Prostate gland (tissue), 2 donors: ENCODE results near the gene NBAS. TPM values are rescaled to one million over a fixed set of nuclear protein-coding genes. Genes with fewer than 3 reads are reported as not detected.
A peak's percentile ranks its signal among the peaks of the same experiment; 100 is the strongest.

Source experiments
- DNase-seq: peaks from one replicate; pipeline ENCODE4 v3.0.0-alpha.2; 2019; ENCODE audit warnings: low spot score
- H3K27ac ChIP-seq, 2 donors: fragments of 200-600 bp; sonication (generic); 2 replicates each; pipeline ENCODE4 v1.5.1; 2017 to 2019
- H3K27me3 ChIP-seq: fragments of 200-600 bp; sonication (generic); replicated peaks from 2 replicates; pipeline ENCODE4 v1.5.1; 2019; ENCODE audit not compliant: insufficient read depth
- H3K36me3 ChIP-seq, 2 donors: fragments of 200-600 bp; sonication (generic); 1 replicate in 1 of 2; 2 replicates in 1 of 2; pipeline versions ENCODE4 v1.5.1 to v1.8.1; 2017 to 2019
- H3K4me1 ChIP-seq: fragments of 200-600 bp; sonication (generic); replicated peaks from 2 replicates; pipeline ENCODE4 v1.5.1; 2019
- H3K4me3 ChIP-seq, 2 donors: fragments of 200-600 bp; sonication (generic); 2 replicates each; pipeline ENCODE4 v1.5.1; 2017 to 2019
- H3K9me3 ChIP-seq: fragments of 200-600 bp; sonication (generic); 2 replicates; pipeline ENCODE4 v1.5.1; 2017
- POLR2A ChIP-seq: fragments of 450-650 bp; IDR thresholded peaks from one replicate; pipeline ENCODE4 v1.6.1; 2016; ENCODE audit warnings: antibody characterized with exemption, mild to moderate bottlenecking
- POLR2AphosphoS5 ChIP-seq: sonication (generic); formaldehyde crosslinking; IDR thresholded peaks from one replicate; pipeline ENCODE4 v1.6.1; 2017; ENCODE audit warnings: antibody characterized with exemption
- WGBS: methylation state at CpG from one replicate; pipeline ENCODE4 v1.1.5; 2018; 5-methylcytosine and 5-hydroxymethylcytosine counted together
- intact Hi-C: fragments of 100-400 bp; cut with DNase I; formaldehyde crosslinking; loops from one replicate; pipeline ENCODE4 v1.14.2; 2022
- total RNA-seq, 2 donors: library from RNA; depleted of rRNA; stranded (reverse); fragments of >200 nt; gene quantifications; one replicate each; pipeline ENCODE4 v1.1.0, GENCODE V29; 2016
- TF ChIP-seq, protein P1 (sequence below), 4 experiments: fragments of 200-600 bp in 2 of 4; fragments of 450-650 bp in 2 of 4; sonication (generic) in 2 of 4; IDR thresholded peaks; 1 replicate in 3 of 4; 2 replicates in 1 of 4; pipeline ENCODE4 v1.5.1; 2016 to 2019; ENCODE audit warnings: antibody characterized with exemption in 4 of 4, mild to moderate bottlenecking in 2 of 4, moderate library complexity in 2 of 4

Gene NBAS
- total RNA-seq, 2 donors from 2014 or later: 34.8 to 55.0 TPM

DNA sequence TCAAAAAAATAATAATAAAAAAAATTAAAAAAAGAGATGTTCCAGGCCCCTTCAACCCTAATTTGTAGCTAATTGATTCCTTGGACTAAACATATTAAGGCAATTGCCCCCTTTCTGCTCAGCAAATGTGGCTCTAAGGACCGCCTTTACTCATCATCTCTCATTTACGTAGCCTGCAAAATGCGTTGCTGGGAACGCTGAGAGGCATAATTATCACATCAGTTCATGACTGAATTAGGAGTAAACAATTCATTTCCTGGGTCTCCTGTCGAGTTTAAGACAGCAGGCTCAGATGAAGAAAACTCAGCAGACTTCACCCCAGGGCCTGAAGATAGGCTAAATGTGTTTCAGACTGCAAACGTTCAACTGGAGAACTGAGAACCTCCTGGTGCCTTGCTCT is 413.5 kb downstream of the NBAS start:
- Histone ChIP-seq H3K9me3 (no peaks in the 10 kb centered on the region), H3K27ac (no peak overlapping the region), H3K27me3 (no peaks in the 10 kb centered on the region), H3K4me3 (no peak overlapping the region), H3K4me1 (no peaks in the 10 kb centered on the region), H3K36me3 (no peaks in the 10 kb centered on the region)
- TF ChIP-seq, protein P1, sequence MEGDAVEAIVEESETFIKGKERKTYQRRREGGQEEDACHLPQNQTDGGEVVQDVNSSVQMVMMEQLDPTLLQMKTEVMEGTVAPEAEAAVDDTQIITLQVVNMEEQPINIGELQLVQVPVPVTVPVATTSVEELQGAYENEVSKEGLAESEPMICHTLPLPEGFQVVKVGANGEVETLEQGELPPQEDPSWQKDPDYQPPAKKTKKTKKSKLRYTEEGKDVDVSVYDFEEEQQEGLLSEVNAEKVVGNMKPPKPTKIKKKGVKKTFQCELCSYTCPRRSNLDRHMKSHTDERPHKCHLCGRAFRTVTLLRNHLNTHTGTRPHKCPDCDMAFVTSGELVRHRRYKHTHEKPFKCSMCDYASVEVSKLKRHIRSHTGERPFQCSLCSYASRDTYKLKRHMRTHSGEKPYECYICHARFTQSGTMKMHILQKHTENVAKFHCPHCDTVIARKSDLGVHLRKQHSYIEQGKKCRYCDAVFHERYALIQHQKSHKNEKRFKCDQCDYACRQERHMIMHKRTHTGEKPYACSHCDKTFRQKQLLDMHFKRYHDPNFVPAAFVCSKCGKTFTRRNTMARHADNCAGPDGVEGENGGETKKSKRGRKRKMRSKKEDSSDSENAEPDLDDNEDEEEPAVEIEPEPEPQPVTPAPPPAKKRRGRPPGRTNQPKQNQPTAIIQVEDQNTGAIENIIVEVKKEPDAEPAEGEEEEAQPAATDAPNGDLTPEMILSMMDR (IDR thresholded peaks at IDR 0.05): no peak
- no peak for DNase-seq
- intact Hi-C loops: no loop called here
- WGBS: 80% methylated on average over 6 of the region's 6 CpGs

DNA sequence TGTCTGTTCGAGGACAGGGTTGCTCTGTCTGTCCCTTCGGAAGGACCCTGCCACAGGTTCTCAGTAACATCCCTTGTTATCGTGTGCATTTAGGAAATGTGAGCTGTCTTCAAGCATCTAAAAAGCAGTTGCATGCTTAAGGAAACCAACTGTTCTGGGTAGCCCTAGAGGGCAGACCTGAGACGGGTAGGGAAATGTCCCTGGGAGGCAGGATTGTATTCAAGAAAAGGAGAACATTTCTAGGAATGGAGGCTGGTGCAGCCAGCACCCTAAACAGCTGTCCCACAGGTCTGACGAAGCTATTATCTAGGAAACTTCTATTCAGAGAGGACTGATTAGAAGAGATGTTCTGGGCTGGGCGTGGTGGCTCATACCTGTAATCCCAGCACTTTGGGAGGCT is 414.2 kb downstream of the NBAS start:
- Histone ChIP-seq H3K4me3 (no peak overlapping the region), H3K36me3 (no peaks in the 10 kb centered on the region), H3K4me1 (no peaks in the 10 kb centered on the region), H3K27me3 (no peaks in the 10 kb centered on the region), H3K27ac (no peak overlapping the region), H3K9me3 (no peaks in the 10 kb centered on the region)
- WGBS: 96% methylated on average over 6 of the region's 6 CpGs
- DNase-seq: no peak
- intact Hi-C loops: no loop called here
- TF ChIP-seq, protein P1 (IDR thresholded peaks at IDR 0.05): no peak
- TF ChIP-seq POLR2AphosphoS5 (no peak), POLR2A (no peak)

DNA sequence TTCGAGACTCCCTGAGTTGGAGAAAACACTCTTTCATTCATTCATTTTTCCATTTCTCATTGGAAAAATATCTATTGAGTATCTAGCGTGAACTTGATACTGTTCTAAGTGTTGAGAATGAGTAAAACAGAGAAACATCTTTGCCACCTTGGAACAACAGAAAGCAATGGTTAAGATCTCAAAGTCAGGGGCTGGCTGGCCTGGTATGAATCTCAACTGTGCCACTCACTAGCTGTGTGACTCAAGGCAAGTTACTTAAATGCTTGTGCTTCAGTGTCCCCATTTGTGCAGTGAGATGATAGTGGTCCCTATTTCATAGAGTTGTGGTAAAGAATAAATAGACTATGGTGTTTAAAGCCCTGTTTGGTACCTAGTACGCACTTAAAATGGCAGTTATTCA is 415.2 kb downstream of the NBAS start:
- DNase-seq: no peak

DNA sequence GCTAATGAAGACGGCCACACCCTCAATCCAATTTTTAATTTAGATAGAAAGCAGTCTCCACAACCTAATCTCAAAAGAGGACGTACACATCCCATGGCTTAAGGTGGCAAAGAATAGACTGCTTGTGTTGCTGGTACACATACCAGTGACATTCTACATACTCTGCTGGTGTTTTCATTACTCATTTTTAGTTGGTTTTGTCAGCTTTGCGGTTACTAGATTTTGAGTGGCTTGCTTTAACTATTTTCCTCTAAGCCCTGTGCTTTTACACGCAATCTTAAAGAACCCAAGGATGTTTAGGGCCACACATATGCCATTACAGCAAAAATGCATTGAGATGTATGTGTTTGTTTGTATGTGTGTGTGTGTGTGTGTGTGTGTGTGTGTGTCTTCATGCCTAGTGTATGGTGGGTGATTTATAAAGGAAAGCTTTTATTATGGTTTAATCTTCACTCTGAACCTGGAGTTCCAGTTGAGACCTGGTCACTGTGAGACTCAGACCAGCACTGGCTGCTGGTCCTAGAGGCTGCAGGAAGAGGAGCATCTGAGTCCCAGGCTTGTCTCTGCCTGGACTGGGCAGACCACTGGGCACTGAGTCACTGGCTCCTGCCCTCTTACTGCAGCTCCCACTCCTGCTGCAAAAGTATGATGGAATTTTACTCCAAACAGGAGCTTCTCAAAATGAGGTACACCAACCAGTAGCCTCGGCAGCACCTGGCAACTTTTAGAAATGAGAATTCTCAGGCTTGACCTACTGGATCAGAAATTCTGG is 415.9 kb downstream of the NBAS start:
- TF ChIP-seq, protein P1 (IDR thresholded peaks at IDR 0.05): no peak
- TF ChIP-seq POLR2AphosphoS5 (no peak), POLR2A (no peak)
- WGBS: 95% methylated on average over 5 of the region's 5 CpGs

More for the DNA sequence above, 415.2 kb downstream of the NBAS start:
- no peak overlapping the region for H3K4me3 ChIP-seq
- H3K9me3 ChIP-seq: no peaks in the 10 kb centered on the region
- no peaks in the 10 kb centered on the region for H3K4me1 ChIP-seq
- intact Hi-C loops: no loop called here
- H3K27me3 ChIP-seq: no peaks in the 10 kb centered on the region
- WGBS: 93% methylated on average over 3 of the region's 3 CpGs
- no peaks in the 10 kb centered on the region for H3K36me3 ChIP-seq
- H3K27ac ChIP-seq: no peak overlapping the region
- TF ChIP-seq, protein P1 (IDR thresholded peaks at IDR 0.05): no peak
- TF ChIP-seq POLR2AphosphoS5 (no peak), POLR2A (no peak)

DNA sequence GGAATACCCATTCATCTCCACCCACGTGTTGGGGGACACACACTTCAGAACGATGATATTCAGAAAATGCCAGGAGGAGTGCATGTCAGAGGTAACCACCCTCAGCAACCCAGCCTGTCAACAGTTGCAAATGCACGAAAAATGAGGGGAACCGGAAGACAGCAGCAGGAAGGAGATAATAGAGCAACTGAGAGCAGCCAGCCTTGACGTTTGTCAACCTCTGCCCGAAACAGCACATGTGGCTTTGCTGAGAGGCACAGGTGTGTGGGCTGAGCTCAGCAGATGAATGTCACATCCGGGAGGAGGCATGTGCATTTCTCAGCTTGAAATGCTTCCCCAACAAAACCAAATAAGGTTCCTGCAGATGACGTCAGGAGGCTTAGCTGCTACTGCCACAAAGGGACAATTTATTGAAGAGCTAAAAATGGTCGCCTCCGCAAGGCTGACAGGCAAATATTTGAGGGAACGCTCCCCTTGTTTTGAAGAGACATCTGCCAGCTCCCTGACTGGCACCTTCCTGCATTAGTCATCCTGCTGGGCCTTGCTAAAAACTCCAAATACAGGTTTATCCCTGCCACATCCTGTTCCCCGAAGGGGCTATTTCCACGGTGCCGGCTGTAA is 419.0 kb downstream of the NBAS start:
- WGBS: 25% methylated on average over 14 of the region's 14 CpGs
- TF ChIP-seq, protein P1 (IDR thresholded peaks at IDR 0.05): no peak
- TF ChIP-seq POLR2A: no peak
- TF ChIP-seq POLR2AphosphoS5: no peak
- no peak overlapping the region for H3K4me3 ChIP-seq
- DNase-seq: peak; percentile 12
- intact Hi-C loops: no loop called here
- no peak overlapping the region for H3K27ac ChIP-seq
- H3K4me1 ChIP-seq: no peaks in the 10 kb centered on the region
- no peaks in the 10 kb centered on the region for H3K9me3 ChIP-seq
- H3K36me3 ChIP-seq: no peaks in the 10 kb centered on the region
- no peaks in the 10 kb centered on the region for H3K27me3 ChIP-seq

More for the DNA sequence above, 415.9 kb downstream of the NBAS start:
- Histone ChIP-seq H3K9me3 (no peaks in the 10 kb centered on the region), H3K4me3 (no peak overlapping the region), H3K36me3 (no peaks in the 10 kb centered on the region), H3K4me1 (no peaks in the 10 kb centered on the region), H3K27ac (no peak overlapping the region), H3K27me3 (no peaks in the 10 kb centered on the region)
- intact Hi-C loops: no loop called here
- no peak for DNase-seq
